Mucosa of gallbladder (tissue), 1 donor: ENCODE data around the gene CAND2. TPM values are rescaled to one million over a fixed set of nuclear protein-coding genes. Genes with fewer than 3 reads are reported as not detected.
A peak's percentile ranks its signal among the peaks of the same experiment; 100 is the strongest.
"Not testable (repeated sequence)": the region's sequence is repeated elsewhere in the genome, so short reads cannot be mapped to it uniquely, and the experiment has no call there.

Source experiments
- DNase-seq: peaks from one replicate; pipeline ENCODE4 v3.0.0-alpha.2; 2020; ENCODE audit warnings: low spot score
- total RNA-seq: library from RNA; stranded (reverse); gene quantifications from one replicate; pipeline ENCODE4 v1.2.1, GENCODE V29; 2021
- donor health status: DM: no; HTN: no; CAD: no.

Gene CAND2
- total RNA-seq, 1 donor from 2014 or later: 12.1 TPM

DNA sequence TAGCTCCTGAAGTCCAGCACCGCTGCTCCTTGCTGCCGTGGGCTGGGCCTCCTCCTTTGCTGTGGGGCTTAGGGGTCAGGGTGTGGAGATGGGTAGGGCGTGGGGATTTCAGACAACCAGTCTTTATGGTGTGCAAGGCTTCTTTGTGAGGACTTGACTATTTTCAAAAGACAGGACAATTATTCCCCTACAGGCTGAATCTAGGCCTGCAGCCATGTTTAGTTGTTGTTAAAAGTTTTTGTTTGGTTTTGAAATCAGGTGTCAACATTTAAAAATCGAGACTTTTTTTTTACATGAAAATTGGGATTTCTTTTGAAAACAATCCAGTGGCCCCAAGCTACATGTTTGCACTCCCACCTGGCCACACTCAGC lies 34.3 kb downstream of the CAND2 start:
- DNase-seq: no peak

DNA sequence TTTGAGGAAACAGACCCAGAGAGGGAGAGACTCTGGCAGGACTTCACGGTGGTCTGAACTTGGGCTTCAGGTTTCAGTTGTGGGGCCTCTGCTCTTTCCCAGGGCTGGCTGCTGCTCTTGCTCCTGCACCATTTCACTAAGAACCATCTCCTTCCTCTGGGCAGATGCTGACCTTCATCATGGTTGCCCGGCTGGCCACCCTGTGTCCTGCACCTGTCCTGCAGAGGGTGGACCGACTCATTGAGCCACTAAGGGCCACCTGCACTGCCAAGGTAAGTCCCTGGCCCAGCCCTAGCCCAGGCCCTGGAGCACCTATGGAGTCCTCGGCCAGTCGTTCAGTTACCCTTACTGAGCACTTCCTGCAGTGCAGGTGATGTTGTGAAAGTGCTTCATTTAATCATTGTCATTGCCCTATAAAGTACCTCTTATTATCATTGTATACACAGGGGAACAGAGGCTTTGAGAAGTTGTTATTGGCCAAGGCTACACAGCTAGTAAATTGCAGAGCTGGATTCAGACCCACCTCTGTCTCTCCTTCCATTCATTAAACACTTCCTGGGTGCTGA lies 34.9 kb downstream of the CAND2 start:
- DNase-seq: no peak

DNA sequence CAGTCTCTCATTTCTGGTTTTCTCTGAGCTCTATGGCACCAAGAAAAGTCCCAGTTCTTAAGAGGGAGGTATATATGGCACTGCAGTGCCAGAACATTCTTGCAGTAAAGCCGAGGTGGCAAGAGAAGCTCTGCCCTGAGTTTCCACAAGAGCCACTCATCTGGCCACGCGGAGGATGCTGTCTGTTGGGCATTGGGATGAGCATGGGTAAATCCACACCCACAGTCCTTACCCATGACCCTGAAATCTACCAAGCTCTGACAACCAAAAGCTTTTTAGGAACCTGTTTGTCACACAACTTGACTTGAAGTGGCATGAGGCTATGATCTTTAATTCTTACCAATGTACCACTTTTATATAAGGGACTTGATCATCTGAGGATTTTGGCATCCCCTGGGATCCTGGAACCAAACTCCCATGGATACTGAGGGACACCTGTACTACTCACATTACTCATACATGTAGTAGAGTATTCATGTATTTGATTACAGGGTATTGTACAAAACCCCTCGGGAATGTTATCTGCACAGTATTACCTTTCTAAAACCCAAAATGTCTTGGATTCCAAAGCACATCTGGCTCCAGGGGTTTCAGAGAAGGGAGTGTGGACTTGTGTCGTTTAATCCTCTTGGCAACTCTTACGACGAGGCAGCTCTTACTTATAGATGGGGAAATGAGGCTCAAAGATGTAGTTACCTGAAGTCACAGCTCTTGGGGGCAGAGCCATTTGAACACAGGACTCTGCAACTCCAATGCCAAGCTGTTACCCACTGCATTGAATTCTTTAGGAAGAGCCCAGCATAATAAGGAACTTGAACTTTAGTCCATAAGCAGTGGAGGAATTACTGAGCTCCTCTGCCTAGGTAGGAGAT lies 36.1 kb downstream of the CAND2 start:
- no peak for DNase-seq

DNA sequence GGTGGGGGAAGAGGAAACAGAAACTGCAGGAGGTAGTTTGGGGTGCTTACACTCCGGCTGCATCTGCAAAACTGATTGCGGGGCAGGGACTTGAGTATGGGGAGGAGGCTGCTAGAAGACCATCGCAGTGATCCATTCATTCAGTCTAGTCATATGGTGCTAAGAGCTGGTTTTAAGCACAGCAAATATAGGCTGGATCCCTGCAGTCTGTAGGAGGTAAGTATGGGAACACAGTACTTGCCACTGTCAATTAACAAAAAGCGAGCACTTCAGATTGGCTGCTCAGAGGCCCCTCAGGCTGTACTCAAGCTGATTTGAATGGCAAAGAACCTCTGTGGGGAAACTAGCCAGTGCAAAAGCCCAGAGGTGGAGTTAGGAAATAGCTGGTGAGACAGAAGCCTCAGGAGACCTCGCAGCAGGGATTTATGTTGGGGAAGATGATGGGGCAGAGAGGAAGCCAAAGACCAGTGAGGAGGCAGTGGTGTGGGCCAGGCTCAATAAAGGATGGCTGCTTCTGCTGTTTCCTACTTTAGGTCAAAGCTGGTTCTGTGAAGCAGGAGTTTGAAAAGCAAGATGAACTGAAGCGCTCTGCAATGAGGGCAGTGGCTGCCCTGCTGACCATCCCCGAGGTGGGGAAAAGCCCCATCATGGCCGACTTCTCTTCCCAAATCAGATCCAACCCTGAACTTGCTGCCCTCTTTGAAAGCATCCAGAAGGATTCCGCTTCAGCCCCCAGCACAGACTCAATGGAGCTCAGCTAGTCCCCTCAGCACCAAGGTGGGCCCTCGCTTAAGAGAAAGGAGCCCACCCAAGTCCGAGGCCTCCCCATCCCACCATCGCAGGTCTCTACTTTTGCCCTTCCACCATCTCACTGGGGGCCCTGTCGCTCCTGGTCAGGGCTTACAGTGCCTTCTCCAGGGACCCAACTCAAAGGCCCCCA lies 37.0 kb downstream of the CAND2 start:
- DNase-seq: no peak

DNA sequence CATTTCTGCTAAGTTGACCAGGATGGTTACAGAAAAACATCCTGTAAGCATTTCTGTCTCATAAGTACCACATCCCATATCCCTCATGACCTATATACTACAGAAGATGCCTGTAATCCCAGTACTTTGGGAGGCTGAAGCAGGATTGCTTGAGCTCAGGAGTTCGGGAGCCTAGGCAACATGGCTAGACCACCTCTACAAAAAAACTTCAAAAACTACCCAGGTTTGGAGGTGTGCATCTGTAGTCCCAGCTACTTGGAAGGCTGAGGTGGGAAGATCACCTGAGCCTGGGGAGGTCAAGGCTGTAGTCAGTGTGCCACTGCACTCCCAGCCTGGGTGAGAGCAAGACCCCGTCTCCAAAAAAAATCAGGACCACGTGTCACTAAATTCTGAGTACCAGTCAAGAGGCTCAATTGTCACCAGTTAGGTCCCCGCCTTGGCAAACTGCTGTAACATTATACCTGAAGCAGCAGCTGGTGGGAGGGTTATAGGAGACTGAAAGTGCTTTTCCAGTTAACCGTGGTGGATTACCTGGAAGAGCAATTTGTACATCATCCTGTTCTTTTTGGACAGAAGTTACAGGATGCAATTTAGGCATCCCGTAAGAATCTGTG lies 38.7 kb downstream of the CAND2 start:
- no peak for DNase-seq

DNA sequence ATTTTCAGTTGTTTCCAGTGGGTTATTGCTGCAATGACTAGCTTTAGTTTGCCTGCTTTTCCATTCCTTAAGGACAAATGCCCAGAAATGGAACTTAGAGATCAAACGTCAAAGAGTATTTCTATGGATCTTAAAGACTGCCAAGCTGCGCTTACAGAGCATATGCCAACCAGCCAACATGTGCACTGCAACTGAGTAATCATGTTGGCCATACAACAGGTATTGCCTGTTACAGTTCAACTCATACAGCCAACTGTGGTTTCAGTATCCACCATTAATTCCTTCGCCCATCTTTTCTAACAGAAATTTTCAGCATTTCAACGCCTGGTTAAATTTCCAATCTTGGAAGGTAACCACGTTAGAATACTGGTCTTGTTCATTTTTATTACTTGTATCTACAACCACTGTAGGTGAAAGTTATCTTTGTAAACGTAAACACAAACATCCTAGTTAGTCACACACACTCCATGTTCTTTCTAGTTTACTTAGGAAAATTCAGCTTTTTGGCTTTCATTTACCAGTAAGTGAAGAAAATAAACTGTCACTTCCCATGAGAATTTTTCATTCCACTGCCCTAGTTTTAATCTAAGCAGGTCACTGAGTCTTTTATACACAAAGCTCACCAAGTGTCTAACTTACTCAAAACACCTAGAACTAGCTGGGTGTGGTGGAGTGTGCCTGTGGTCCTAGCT lies 41.0 kb downstream of the CAND2 start:
- DNase-seq: no peak

DNA sequence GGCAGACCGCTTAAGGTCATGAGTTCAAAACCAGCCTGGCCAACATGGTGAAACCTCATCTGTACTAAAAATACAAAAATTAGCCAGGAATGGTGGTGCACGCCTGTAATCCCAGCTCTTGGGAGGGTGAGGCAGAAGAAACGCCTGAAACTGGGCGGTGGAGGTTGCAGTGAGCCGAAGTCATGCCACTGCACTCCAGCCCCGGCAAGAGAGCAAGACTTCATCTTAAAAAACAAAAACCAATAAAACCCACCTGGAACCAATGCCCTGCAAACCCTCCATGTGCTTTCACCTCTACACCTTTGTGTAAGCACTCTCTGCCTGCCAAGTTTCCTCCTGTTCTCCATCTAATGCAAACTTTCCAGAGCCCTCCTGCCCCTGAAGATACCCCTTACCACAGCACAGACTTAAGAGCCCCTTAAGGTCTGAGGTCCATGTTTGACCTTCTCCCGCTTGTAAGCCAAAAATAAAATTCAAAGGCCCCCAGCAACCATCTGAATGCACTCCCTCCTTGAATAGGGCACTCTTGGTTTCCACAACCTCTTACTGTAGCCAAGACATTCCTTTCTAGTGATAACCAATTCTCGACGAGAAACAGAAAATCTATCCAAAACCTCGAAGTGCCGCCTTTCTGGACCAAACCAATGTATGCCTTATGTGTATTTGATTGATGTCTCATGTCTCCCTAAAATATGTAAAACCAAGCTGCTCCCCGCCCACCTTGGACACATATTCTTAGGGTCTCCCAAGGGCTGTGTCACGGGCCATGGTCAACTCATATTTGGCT lies 41.9 kb downstream of the CAND2 start:
- DNase-seq: no peak

DNA sequence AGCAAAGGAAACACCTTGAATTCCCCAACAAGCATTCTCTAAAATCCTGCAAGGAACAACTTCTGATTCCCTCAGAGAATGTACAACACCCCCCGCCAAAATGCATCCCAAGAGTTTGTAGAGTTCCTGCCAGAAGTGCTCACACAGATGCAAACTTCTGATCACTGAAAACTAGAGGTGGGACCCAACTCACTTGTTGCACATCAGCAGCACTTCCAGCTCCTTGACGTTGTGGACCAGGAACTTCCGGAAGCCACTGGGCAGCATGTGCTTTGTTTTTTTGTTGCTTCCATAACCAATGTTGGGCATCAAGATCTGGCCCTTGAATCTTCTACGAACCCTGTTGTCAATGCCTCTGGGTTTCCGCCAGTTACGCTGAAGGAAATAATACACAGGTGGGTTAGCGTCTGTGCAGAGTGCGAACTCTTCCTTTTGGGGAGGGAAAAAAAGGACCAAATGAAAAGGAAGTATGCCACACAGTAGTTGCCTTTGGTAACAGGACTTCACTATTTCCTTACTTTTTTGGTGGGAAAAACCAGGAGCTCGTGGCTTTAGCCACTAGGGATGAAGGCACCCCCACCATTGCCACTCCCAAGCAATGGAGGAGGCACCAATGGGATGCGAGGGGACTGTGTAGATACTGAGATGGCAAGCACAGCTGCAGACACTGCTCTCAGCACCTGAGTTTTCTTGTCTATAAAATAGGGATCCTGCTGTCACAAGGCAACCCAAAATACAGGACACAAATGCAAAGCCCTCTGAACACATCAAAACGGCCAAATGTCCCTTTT lies 42.9 kb downstream of the CAND2 start:
- no peak for DNase-seq

DNA sequence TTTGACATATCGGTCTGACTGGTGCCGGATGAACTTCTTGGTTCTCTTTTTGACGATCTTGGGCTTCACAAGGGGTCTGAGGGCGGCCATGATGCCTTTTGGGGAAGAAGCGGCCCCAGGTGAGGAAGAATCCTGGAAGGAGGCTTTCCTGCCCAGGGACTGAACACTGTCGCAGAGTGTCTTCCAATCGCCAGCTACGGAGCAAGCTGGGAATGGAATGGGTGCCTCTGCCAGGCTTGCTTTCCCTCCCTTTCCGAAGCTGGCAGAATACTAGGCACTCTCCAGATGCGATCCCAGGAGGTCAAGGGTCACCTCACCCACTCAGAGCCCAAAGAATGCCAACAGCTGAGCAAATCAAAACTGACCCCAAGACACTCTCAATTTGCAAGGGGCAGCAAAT lies 43.7 kb downstream of the CAND2 start:
- DNase-seq: not testable (repeated sequence)

DNA sequence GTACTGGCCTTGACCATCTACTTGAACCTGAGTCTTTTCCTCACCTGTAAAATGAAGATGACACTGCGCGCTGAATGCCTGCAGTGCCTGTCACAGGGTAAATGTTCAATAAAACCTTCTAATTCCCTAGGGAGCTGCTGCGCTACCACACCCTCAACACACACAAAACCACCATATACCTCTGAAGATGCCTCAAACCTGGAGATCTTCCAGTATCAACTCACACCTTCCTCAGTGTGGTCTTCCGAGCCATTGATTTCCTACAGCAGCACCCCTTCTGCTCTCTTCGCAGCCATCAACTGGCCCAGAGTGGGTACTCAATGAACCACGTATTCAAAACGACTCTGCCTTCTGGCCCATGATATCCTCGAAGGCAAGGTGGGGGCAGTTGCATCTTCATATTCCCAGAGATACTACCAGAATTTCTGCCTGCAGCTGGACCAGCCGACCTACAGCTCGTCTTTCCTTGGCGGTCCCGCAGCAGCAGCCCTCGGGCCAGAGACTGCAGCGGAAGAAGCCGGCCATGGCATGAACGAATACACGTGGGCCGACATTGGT lies 44.2 kb downstream of the CAND2 start:
- DNase-seq: peak; percentile 24

DNA sequence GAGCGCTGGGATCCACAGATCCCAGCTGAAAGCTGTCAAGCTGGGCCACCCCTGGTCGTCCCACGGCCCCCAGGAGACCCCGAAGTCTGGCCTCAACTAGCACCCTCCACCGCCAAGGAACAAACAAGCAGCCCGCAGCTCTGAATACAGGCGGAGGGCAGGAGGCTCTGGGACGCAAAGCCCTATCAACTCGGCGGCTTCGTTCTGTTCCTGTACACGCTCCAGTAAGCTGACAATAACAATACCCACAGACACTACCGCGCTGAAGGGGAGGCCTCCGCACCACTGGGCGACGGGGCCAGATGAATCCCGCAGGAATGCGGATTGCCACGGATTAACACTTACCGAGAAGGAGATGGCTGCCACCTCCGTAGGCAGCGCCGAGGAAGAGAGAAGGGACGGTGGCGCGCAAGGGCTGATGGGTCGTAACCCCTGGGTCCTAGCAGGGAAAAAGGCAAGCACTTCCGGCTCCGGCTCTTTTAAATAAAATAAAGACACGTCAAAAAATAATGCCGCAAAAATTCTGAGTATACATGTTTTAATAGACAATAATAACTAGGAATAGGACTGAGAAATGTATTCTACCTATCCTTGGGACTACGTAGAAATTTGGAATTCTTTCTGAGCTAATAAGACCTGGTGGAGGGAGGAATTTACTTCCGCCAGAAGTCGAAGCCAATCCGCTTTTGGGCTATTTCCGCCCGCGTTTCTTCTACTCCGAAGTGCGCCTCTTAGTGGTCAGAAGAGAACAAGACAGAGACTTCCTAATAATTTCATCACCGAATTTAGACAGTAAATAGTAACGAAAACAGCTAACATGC lies 44.9 kb downstream of the CAND2 start, which contains the start of gene RPL32:
RPL32 (minus strand) TSS at position 417 of the 821 bp plus-strand sequence. CDS start 1,328 bp downstream, outside the sequence.
- DNase-seq: peak; percentile 88

DNA sequence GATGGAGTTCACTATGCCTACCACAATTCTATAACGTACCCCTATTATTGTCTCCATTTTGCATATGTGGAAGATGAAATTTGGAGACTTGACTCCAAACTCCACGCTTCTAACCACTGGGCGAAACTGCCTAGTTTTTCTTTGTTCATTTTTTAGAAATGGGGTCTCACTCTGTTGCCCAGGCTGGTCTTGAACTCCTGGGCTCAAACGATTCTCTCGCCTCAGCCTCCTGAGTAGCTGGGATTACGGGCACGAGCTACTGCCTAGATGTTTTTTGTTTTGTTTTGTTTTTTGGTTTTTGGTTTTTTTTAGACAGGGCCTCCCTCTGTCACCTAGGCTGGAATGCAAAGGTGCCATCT lies 45.5 kb downstream of the CAND2 start:
- DNase-seq: no peak

DNA sequence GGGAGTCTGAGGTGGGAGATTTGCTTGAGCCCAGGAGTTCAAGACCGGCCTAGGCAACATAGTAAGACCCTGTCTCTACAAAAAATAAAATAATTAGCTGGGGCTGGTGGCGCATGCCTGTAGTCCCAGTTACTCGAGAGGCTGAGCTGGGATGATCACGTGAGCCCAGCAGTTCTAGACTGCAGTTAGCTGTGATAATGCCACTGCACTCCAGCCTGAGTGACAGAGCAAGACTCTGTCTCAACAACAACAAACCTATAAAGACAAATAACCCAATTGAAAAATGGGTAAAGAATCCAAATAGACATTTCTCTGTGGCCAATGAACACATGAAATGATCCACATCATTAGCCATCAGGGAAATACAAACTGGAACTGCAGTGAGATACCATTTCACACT lies 46.0 kb downstream of the CAND2 start:
- DNase-seq: no peak

DNA sequence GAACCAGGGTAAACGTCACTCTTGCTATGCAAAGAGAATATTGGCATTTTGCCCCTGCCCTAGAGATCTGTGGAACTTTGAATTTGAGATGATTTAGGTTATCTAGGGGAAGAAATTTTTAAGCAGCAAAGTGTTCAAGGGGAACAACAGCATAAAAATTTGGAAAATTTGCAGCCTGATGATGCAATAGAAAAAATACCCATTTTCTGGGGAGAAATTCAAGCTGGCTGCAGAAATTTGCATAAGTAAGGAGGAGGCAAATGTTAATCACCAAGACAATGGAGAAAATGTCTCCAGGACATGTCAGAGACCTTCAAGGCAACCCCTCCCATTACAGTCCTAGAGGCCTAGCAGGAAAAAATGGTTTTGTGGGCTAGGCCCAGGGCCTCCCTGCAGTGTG lies 49.3 kb downstream of the CAND2 start:
- DNase-seq: no peak

DNA sequence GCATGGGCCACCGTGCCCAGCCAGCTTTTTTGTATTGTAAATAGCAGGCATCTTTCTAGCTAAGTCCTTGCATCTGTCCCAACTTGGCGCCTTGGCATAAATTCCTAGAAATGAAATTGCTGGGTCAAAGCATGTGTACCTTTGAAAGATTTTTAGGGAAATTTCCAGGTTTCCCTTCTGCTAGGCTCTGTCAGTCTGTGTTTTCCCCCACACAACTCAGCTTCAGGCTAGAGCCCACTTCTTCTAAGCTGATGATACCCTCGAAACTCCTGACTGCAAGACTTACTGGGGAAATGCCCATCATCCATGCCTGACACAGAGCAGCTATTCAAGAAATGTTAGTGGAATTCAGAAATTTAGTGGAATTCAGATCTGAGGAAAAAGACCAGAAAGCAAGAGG lies 55.7 kb downstream of the CAND2 start:
- DNase-seq: no peak

DNA sequence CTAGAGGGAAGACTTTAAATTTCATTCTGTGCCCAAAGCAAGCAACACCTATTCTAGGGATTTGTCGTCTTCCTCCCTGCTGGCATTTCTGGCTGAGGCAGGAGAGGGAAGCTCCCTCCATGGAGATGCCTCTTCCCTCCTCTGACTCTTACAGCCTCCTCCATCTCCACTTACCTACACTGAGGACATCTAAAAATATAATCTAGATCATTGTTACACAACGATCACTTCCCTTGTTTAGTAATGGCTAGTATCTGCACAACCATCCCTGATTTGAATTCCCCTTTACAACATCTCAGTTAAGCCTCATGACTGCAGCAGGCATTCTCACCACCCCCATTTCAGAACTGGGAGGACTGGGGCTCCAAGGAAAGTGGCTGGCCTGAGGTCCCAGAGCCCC lies 57.4 kb downstream of the CAND2 start:
- not testable (repeated sequence) for DNase-seq

DNA sequence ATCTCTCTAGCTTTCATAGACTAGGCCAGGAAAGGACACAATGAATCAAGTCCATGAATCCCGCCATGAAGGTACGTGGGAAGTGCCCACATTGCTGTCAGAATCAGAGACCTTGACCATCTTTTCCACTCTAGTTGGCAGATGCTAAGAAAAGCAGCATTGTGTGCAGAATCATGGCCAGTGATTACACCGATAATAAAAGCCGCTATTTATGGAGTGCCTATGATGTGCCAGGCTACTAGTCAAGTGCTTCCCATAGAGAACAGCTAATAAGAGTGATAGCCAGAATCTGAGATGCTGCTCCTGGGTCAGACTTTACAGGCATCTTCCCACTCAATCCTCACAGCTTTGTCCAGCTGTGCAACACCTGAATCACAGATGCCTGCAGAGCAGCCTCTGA lies 58.1 kb downstream of the CAND2 start:
- DNase-seq: no peak

DNA sequence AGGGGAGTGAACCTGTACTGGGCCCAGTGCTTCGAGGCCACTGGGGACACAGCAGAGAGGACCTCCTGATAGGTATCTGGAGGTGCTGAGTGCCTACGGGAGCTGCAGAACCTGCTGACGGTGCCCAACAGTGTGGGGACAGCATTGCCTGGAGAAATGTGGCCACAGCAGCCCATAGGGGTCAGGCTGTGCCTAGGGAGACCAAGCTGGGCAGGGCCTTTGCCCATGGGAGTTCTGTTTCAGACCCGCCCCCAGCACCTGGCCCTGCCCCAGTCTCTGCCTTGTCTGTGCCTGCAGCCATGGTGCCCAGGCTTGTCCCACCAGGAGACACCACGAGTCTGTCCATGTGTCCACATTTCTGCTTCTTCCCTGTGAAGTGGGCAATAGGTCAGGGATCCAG lies 60.1 kb downstream of the CAND2 start:
- no peak for DNase-seq

DNA sequence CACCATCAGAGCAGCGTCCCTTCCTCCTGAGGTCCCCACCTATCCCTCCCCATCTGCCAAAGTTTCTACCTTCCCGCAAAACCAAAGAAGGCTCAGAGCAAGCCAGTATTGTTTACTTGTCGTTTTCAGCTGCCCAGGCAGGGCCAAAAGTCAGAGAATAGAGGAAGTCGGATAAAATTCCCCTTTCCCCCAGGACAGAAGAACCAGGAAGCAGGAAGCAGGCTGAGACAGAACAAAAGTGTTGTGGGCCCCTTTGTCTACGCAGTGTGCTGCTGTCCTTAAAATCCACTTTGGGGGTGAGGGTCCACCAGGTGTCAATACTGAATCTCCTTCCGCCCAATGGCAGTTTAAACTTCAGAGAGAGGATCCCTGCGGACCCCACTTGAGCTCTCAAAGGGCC lies 63.4 kb downstream of the CAND2 start:
- DNase-seq: no peak
